Thymus (tissue), 11 donors: ENCODE results near the gene ZFYVE28. TPM values are rescaled to one million over a fixed set of nuclear protein-coding genes. Genes with fewer than 3 reads are reported as not detected.
"Not testable (repeated sequence)": the region's sequence is repeated elsewhere in the genome, so short reads cannot be mapped to it uniquely, and the experiment has no call there.

Source experiments
- DNase-seq, 9 donors: peaks; one replicate each; pipeline ENCODE4 v3.0.0-alpha.2; 2013; ENCODE audit warnings: low spot score in 9 of 9, low read depth in 6 of 9, missing footprints in 1 of 9
- H3K27ac ChIP-seq, 2 donors: one replicate each; pipeline ENCODE4 v1.5.1; 2013; ENCODE audit warnings: control low read depth in 1 of 2, low read depth in 1 of 2, low read length in 1 of 2, mild to moderate bottlenecking in 1 of 2, moderate library complexity in 1 of 2
- H3K27me3 ChIP-seq, 2 donors: one replicate each; pipeline ENCODE4 v1.5.1; 2013; ENCODE audit warnings: low read length in 1 of 2; ENCODE audit not compliant: control insufficient read depth in 2 of 2, insufficient read depth in 1 of 2
- H3K36me3 ChIP-seq, 2 donors: one replicate each; pipeline ENCODE4 v1.5.1; 2013; ENCODE audit warnings: low read length in 1 of 2, mild to moderate bottlenecking in 1 of 2, moderate library complexity in 1 of 2; ENCODE audit not compliant: control insufficient read depth in 2 of 2, insufficient read depth in 2 of 2
- H3K4me1 ChIP-seq, 2 donors: one replicate each; pipeline ENCODE4 v1.5.1; 2013; ENCODE audit warnings: low read length in 2 of 2; ENCODE audit not compliant: control insufficient read depth in 2 of 2, insufficient read depth in 2 of 2
- H3K4me3 ChIP-seq, 2 donors: one replicate each; pipeline ENCODE4 v1.5.1; 2013; ENCODE audit warnings: low read length in 2 of 2, control low read depth in 1 of 2, mild to moderate bottlenecking in 1 of 2
- H3K9me3 ChIP-seq, 2 donors: one replicate each; pipeline ENCODE4 v1.5.1; 2013; ENCODE audit warnings: low read length in 1 of 2, mild to moderate bottlenecking in 1 of 2; ENCODE audit not compliant: control insufficient read depth in 2 of 2, insufficient read depth in 1 of 2
- WGBS: extraction: QIAGEN DNeasy Blood & Tissue Kit; methylation state at CpG from one replicate; pipeline ENCODE4 v1.1.7; 2013; 5-methylcytosine and 5-hydroxymethylcytosine counted together
- polyA plus RNA-seq: library from polyadenylated mRNA; stranded (reverse); fragments of 200-250 nt; gene quantifications from one replicate; pipeline ENCODE4 v1.2.3, GENCODE V29; 2013
- total RNA-seq: library from RNA; stranded (reverse); fragments of 120-200 nt; gene quantifications from one replicate; pipeline ENCODE4 v1.2.4, GENCODE V29; 2013
- donor health status: healthy.

ZFYVE28 gene
- total and polyA plus RNA-seq, 2 donors: 2.8 to 7.8 TPM

GRCh38 chr4:2429945-2430757, 11.7 kb upstream of the ZFYVE28 start:
- DNase-seq, H3K27ac ChIP-seq, H3K4me1 ChIP-seq, H3K4me3 ChIP-seq, H3K36me3 ChIP-seq, H3K9me3 ChIP-seq: not testable (repeated sequence)
- WGBS: 94% methylated on average over 29 of the region's 49 CpGs
- peaks cover 2 to 16% of the 10 kb centered on the region in 2 donors for H3K27me3 ChIP-seq

- Histone ChIP-seq H3K9me3 (peaks cover 0 to 3% of the 10 kb centered on the region in 2 donors), H3K36me3 (no peaks in the 10 kb centered on the region), H3K27me3 (peaks cover 2 to 15% of the 10 kb centered on the region in 2 donors), H3K4me1 (no peaks in the 10 kb centered on the region), H3K27ac (no peak overlapping the region), H3K4me3 (no peak overlapping the region)
- DNase-seq: no peak
- 92% methylated on average over 25 of the region's 25 CpGs for WGBS
Measured at GRCh38 chr4:2428496-2429213, 10.2 kb upstream of the ZFYVE28 start.

GRCh38 chr4:2427383-2428334, 9.2 kb upstream of the ZFYVE28 start:
- Histone ChIP-seq H3K36me3 (no peaks in the 10 kb centered on the region), H3K4me1 (no peaks in the 10 kb centered on the region), H3K27me3 (peaks cover 0 to 20% of the 10 kb centered on the region in 2 donors), H3K27ac (no peak overlapping the region), H3K4me3 (no peak overlapping the region), H3K9me3 (peaks cover 0 to 3% of the 10 kb centered on the region in 2 donors)
- WGBS: 96% methylated on average over 23 of the region's 23 CpGs
- no peak for DNase-seq

- no peaks in the 10 kb centered on the region for H3K4me1 ChIP-seq
- no peak for DNase-seq
- H3K27ac ChIP-seq: no peak overlapping the region
- no peaks in the 10 kb centered on the region for H3K36me3 ChIP-seq
- WGBS: 91% methylated on average over 13 of the region's 13 CpGs
- H3K9me3 ChIP-seq: peaks cover 0 to 3% of the 10 kb centered on the region in 2 donors
- peaks cover 0 to 29% of the 10 kb centered on the region in 2 donors for H3K27me3 ChIP-seq
- no peak overlapping the region for H3K4me3 ChIP-seq
Measured at GRCh38 chr4:2426711-2427275, 8.3 kb upstream of the ZFYVE28 start.

- DNase-seq: no peak
- WGBS: 93% methylated on average over 8 of the region's 8 CpGs
Measured at GRCh38 chr4:2426069-2426397, 7.6 kb upstream of the ZFYVE28 start.

GRCh38 chr4:2425386-2426068, 7.1 kb upstream of the ZFYVE28 start:
- Histone ChIP-seq H3K9me3 (peaks cover 0 to 3% of the 10 kb centered on the region in 2 donors), H3K4me3 (no peak overlapping the region), H3K36me3 (no peaks in the 10 kb centered on the region), H3K27me3 (peaks cover 5 to 42% of the 10 kb centered on the region in 2 donors), H3K27ac (no peak overlapping the region), H3K4me1 (no peaks in the 10 kb centered on the region)
- WGBS: 98% methylated on average over 13 of the region's 13 CpGs
- no peak for DNase-seq

More at GRCh38 chr4:2426069-2426397, 7.6 kb upstream of the ZFYVE28 start:
- Histone ChIP-seq H3K27me3 (peaks cover 0 to 37% of the 10 kb centered on the region in 2 donors), H3K36me3 (no peaks in the 10 kb centered on the region), H3K9me3 (peaks cover 0 to 3% of the 10 kb centered on the region in 2 donors), H3K4me1 (no peaks in the 10 kb centered on the region), H3K4me3 (no peak overlapping the region), H3K27ac (no peak overlapping the region)

- Histone ChIP-seq H3K4me1 (peaks cover under 1 to 5% of the 10 kb centered on the region in 2 donors), H3K9me3 (peaks cover 0 to 3% of the 10 kb centered on the region in 2 donors), H3K4me3 (no peak overlapping the region), H3K27me3 (peaks cover 14 to 51% of the 10 kb centered on the region in 2 donors), H3K27ac (no peak overlapping the region), H3K36me3 (no peaks in the 10 kb centered on the region)
- WGBS: 84% methylated on average over 10 of the region's 10 CpGs
- DNase-seq: no peak
Measured at GRCh38 chr4:2424581-2424980, 6.1 kb upstream of the ZFYVE28 start.

- Histone ChIP-seq H3K27me3 (peaks cover 18 to 60% of the 10 kb centered on the region in 2 donors), H3K9me3 (peaks cover 0 to 3% of the 10 kb centered on the region in 2 donors), H3K36me3 (no peaks in the 10 kb centered on the region), H3K27ac (no peak overlapping the region), H3K4me3 (no peak overlapping the region), H3K4me1 (peaks cover 9 to 12% of the 10 kb centered on the region in 2 donors)
- 90% methylated on average over 10 of the region's 10 CpGs for WGBS
- DNase-seq: no peak
Measured at GRCh38 chr4:2423695-2424094, 5.2 kb upstream of the ZFYVE28 start.
